HepG2 (cell line): ENCODE results near the gene HS6ST2. TPM values are rescaled to one million over a fixed set of nuclear protein-coding genes. Genes with fewer than 3 reads are reported as not detected.

ENCODE experiments used
- DNMT1 ChIP-seq: sonication (generic); formaldehyde crosslinking; IDR thresholded peaks from 2 replicates; pipeline ENCODE4 v1.5.1; 2020; ENCODE audit warnings: mild to moderate bottlenecking, missing genetic modification reagents
- FLYWCH1 ChIP-seq: sonication (generic); formaldehyde crosslinking; IDR thresholded peaks from 2 replicates; pipeline ENCODE4 v1.8.1; 2023; ENCODE audit warnings: mild to moderate bottlenecking, missing genetic modification reagents
- ONECUT2 ChIP-seq: sonication (generic); formaldehyde crosslinking; IDR thresholded peaks from 2 replicates; pipeline ENCODE4 v1.4.0; 2020; ENCODE audit warnings: missing genetic modification reagents
- RFXANK ChIP-seq: IDR thresholded peaks from 2 replicates; pipeline ENCODE4 v1.6.1; 2016
- SKI ChIP-seq: fragments of 450-650 bp; IDR thresholded peaks from one replicate; pipeline ENCODE4 v1.6.1; 2018; ENCODE audit warnings: mild to moderate bottlenecking; ENCODE audit not compliant: partially characterized antibody
- ZNF138 ChIP-seq: sonication (generic); formaldehyde crosslinking; IDR thresholded peaks from 2 replicates; pipeline ENCODE4 v1.5.0; 2020; ENCODE audit warnings: mild to moderate bottlenecking, low read depth, missing genetic modification reagents
- ZNF468 ChIP-seq: sonication (generic); formaldehyde crosslinking; IDR thresholded peaks from 2 replicates; pipeline ENCODE4 v1.8.0; 2022; ENCODE audit warnings: mild to moderate bottlenecking, moderate library complexity, missing genetic modification reagents
- ZNF503 ChIP-seq: sonication (generic); formaldehyde crosslinking; IDR thresholded peaks from 2 replicates; pipeline ENCODE4 v1.4.0; 2020; ENCODE audit warnings: missing genetic modification reagents
- ZNF609 ChIP-seq: sonication (generic); formaldehyde crosslinking; IDR thresholded peaks from 2 replicates; pipeline ENCODE4 v1.4.0; 2020; ENCODE audit warnings: mild to moderate bottlenecking, missing genetic modification reagents, borderline replicate concordance
- ZNF775 ChIP-seq: sonication (generic); formaldehyde crosslinking; IDR thresholded peaks from 2 replicates; pipeline ENCODE4 v1.4.0; 2020; ENCODE audit warnings: missing genetic modification reagents, mild to moderate bottlenecking, moderate library complexity, borderline replicate concordance
- polyA plus RNA-seq, 8 experiments: library from polyadenylated mRNA; depleted of rRNA in 3 of 8; stranded (reverse) in 7 of 8; unstranded in 1 of 8; fragments of >200 nt; fragmentation: Illumina TruSeq in 4 of 8; extraction: Trizol in 4 of 8; gene quantifications; 2 replicates each; pipeline versions ENCODE4 v1.2.1 to v1.2.3, GENCODE V29; 2011 to 2016; ENCODE audit warnings: low read depth in 4 of 8, missing spikeins in 1 of 8, mixed read lengths in 1 of 8; ENCODE audit not compliant: insufficient read depth in 1 of 8
- total RNA-seq, 5 experiments: library from RNA; depleted of rRNA; stranded (reverse); fragments of >200 nt; fragmentation: Illumina TruSeq; extraction: Trizol; gene quantifications; 2 replicates each; pipeline ENCODE4 v1.2.3, GENCODE V29; 2016; ENCODE audit warnings: low read depth in 1 of 5
- TF ChIP-seq, protein P1 (sequence below): sonication (generic); formaldehyde crosslinking; IDR thresholded peaks from 2 replicates; pipeline ENCODE4 v1.4.0; 2020; ENCODE audit warnings: missing genetic modification reagents, borderline replicate concordance
- TF ChIP-seq, protein P2 (sequence below): sonication (generic); formaldehyde crosslinking; IDR thresholded peaks from 2 replicates; pipeline ENCODE4 v1.9.0; 2021; ENCODE audit warnings: missing genetic modification reagents, mild to moderate bottlenecking, borderline replicate concordance

Gene HS6ST2
- total and polyA plus RNA-seq, 2 of the 13 experiments (the other 11 are each of a cell fraction or from before 2014, with no cell fraction given), result 0.05 TPM; not detected in 1

DNA sequence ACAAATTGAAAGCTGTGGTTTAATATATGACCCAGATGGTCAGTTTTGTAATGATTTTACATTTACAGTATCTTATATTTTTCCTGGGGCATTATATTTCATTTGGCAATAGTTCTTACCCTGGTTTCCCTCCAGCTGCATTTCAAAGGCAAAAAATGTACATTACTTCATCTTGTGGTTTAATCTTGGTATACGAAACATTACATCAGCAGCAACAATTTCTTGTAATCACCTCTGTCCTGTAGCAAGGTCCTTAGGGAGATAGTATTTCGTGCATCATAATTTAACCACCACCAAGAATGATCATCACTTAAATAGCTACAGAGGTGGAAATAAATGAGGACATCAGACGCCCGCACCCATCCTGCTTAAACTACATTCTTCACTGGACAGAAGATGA, 48.8 kb downstream of the HS6ST2 start (continued):
- no peak for TF ChIP-seq ZNF609 (CRISPR knock-in tag)
- TF ChIP-seq RFXANK (CRISPR knock-in tag), result no peak
- TF ChIP-seq ZNF503, result no peak
- TF ChIP-seq, protein P1, sequence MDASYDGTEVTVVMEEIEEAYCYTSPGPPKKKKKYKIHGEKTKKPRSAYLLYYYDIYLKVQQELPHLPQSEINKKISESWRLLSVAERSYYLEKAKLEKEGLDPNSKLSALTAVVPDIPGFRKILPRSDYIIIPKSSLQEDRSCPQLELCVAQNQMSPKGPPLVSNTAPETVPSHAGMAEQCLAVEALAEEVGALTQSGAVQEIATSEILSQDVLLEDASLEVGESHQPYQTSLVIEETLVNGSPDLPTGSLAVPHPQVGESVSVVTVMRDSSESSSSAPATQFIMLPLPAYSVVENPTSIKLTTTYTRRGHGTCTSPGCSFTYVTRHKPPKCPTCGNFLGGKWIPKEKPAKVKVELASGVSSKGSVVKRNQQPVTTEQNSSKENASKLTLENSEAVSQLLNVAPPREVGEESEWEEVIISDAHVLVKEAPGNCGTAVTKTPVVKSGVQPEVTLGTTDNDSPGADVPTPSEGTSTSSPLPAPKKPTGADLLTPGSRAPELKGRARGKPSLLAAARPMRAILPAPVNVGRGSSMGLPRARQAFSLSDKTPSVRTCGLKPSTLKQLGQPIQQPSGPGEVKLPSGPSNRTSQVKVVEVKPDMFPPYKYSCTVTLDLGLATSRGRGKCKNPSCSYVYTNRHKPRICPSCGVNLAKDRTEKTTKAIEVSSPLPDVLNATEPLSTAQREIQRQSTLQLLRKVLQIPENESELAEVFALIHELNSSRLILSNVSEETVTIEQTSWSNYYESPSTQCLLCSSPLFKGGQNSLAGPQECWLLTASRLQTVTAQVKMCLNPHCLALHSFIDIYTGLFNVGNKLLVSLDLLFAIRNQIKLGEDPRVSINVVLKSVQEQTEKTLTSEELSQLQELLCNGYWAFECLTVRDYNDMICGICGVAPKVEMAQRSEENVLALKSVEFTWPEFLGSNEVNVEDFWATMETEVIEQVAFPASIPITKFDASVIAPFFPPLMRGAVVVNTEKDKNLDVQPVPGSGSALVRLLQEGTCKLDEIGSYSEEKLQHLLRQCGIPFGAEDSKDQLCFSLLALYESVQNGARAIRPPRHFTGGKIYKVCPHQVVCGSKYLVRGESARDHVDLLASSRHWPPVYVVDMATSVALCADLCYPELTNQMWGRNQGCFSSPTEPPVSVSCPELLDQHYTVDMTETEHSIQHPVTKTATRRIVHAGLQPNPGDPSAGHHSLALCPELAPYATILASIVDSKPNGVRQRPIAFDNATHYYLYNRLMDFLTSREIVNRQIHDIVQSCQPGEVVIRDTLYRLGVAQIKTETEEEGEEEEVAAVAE (CRISPR knock-in tag), result no peak
- TF ChIP-seq DNMT1, result no peak
- TF ChIP-seq ZNF775 (CRISPR knock-in tag), result no peak
- TF ChIP-seq FLYWCH1 (CRISPR knock-in tag), result no peak
- TF ChIP-seq ZNF468 (CRISPR knock-in tag), result no peak
- TF ChIP-seq, protein P2, sequence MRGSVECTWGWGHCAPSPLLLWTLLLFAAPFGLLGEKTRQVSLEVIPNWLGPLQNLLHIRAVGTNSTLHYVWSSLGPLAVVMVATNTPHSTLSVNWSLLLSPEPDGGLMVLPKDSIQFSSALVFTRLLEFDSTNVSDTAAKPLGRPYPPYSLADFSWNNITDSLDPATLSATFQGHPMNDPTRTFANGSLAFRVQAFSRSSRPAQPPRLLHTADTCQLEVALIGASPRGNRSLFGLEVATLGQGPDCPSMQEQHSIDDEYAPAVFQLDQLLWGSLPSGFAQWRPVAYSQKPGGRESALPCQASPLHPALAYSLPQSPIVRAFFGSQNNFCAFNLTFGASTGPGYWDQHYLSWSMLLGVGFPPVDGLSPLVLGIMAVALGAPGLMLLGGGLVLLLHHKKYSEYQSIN (CRISPR knock-in tag), result no peak
- no peak for TF ChIP-seq ONECUT2 (CRISPR knock-in tag)
- TF ChIP-seq SKI, result no peak
- no peak for TF ChIP-seq ZNF138 (CRISPR knock-in tag)
